Posterior cingulate gyrus (tissue), 11 donors: Measurements from ENCODE around the gene COPA.
A peak's percentile ranks its signal among the peaks of the same experiment; 100 is the strongest.
"Not testable (repeated sequence)": the region's sequence is repeated elsewhere in the genome, so short reads cannot be mapped to it uniquely, and the experiment has no call there.

Experiments
- DNase-seq, 10 donors: peaks; one replicate each; pipeline versions ENCODE4 v3.0.0 to v3.0.0-alpha.2; 2020 to 2021; ENCODE audit warnings: mixed read lengths in 3 of 10
- intact Hi-C: fragments of 100-400 bp; cut with DNase I; formaldehyde crosslinking; loops from one replicate; pipeline ENCODE4 v1.15.1; 2023

COPA gene

GRCh38 chr1:160338580-160338979 is 4.5 kb downstream of the COPA start:
- no peak for DNase-seq
- intact Hi-C loops: no loop called here

DNA sequence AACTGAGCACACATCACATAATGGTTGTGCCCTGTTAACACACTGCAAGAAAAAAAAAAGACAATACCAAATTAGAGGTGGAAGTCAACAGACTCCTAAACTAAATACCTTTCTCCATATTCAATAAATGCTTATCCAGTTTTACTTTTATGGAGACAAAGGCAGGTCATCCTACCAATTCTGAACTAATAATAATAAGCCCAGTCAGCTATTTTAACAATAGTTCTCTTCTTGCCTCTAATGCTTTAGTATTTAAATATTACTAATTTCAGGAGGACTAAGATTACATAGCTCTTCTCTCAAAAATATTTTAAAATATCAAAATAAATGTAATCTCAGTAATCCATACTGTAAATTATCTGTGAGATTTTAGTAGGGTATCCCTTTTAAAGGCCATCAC is 10.5 kb downstream of the COPA start:
- intact Hi-C loops: no loop called here
- no peak for DNase-seq

DNA sequence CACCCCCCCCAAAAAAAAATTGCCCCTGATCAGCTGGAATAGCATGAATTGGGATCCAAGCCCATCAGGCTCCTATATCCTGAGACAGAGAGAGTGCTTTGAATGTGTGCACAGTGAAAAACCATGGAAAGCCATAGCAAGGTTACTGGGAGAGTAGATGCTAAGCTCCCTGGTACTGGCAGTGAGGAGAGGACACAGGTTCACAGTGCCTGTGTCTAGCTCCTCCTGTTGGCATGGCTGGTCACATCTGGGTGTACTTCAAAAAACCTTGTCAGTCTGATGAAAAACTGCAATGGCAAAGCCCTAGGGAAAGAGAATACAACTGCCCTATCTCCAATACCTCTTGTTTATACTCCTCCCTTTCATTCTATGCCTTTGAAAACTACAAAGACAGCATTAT is 12.9 kb downstream of the COPA start:
- no peak for DNase-seq
- intact Hi-C loops: no loop called here

DNA sequence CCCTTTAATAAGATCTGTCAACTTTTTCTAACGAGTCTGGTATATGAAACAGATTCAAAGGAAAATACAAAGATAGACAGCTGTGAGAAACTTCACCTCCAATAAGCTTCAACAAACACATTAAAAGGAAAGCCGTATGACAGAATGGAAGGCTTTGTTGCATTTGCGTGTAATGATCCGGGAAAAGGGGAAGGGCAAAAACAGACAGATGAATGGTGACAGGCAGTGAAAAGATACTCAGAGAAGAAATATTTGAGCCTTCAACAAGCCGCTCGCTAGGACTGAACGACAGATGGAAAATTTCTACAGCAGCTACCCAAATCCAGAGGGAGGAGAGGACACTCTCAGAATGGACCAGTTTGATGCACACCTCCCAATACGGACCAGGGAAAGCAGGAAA is 14.9 kb downstream of the COPA start:
- peak in 1 of 10 donors; percentile 16 for DNase-seq
- intact Hi-C loops: no loop called here

GRCh38 chr1:160326418-160326817 is 16.6 kb downstream of the COPA start:
- DNase-seq: no peak
- intact Hi-C loops: no loop called here

DNA sequence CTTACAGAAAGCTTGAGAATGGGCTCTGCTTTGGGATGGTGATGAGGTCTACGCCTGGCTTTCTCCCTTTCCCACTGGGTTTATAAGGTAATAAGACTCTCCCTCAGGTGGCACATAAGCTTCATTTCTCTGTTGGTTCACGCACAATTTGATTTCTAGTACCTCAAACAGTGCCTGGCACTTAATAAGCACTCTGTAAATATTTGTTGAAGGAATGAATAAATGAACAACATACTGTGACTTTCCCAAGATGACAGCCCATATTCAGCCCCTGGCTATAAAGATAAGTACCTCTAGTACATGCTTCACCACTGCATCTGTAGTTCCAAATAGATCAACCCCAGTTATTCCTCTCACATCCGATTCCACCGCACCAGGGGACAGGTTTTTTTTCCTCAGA is 17.8 kb downstream of the COPA start:
- DNase-seq: no peak
- intact Hi-C loops: no loop called here

GRCh38 chr1:160322831-160323230 is 20.2 kb downstream of the COPA start:
- intact Hi-C loops: no loop called here
- DNase-seq: no peak

DNA sequence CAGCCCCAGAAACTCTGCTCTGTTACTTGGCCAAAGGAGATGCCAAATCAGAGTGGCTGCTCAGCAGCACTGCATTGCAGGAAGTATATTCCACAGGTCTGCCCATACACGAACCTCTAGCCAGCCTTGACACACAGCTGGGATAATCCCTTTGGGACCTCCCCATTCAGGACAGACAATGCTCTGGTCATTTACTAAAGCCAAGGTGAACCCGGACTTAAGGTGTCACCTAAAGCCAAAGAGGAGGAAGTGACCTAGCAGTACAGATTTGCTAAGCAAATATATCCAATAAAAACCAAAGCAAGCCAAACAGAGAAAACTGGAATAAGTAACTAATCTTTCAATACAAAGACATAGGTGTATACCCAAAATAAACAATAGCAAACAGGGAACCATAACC is 27.7 kb downstream of the COPA start:
- intact Hi-C loops: no loop called here
- no peak for DNase-seq

- intact Hi-C loops: no loop called here
- no peak for DNase-seq
These were observed 33.5 kb downstream of the COPA start for GRCh38 chr1:160309571-160309970.

DNA sequence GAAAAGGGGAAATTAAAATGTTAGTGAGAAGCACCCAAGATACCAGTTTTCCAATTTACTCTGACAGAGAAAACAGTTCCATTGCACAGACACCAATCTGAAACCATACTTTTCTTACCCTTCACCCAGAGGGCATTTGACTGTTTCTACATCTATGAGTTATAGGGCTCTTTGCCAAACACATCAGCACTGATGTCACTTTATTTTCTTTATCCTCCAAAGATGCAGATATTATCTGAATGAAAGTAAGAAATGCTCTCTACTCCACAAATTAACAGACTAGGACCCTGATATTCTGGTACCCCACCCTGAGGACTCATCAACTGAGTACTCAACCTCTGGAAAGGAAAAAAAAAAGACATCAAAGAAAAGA is 33.9 kb downstream of the COPA start:
- intact Hi-C loops: no loop called here

DNA sequence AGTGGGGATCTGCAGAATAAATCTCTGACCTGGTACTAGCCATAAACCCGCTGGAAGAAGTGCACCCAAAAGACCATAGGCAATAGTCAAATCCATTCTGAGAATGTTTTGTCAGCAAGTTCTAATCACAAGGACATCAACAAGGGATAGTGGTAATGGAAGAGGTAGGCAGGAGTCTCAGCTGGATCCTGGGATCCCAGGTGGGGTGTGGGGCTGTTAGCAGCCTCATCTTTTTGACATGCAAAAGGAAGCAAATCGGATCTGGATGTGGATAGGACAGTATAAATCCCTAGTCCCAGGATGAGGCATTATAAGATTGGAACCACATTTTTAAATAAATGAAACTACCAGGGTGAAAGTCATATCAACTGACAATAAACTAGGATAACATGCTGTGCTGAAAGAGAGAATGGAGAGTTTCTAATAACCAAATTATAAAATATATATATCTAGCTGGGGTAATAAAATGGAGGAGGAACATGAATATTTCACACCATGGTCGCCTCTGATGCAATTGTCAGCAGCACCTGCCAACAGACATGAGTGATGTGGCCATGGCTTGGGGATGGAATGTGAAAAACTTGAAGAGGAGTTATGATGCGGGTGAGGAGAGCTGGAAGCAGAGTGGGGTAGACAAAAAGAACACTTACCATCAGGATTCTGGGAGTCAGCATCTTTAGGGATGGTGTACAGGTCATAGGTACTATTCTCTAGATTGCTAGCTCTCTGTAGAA is 34.4 kb downstream of the COPA start:
- no peak for DNase-seq
- intact Hi-C loops: no loop called here

More for the DNA sequence above, 33.9 kb downstream of the COPA start:
- DNase-seq: no peak

- intact Hi-C loops: no loop called here
- DNase-seq: no peak
These were observed 35.8 kb downstream of the COPA start for GRCh38 chr1:160307118-160307791.

DNA sequence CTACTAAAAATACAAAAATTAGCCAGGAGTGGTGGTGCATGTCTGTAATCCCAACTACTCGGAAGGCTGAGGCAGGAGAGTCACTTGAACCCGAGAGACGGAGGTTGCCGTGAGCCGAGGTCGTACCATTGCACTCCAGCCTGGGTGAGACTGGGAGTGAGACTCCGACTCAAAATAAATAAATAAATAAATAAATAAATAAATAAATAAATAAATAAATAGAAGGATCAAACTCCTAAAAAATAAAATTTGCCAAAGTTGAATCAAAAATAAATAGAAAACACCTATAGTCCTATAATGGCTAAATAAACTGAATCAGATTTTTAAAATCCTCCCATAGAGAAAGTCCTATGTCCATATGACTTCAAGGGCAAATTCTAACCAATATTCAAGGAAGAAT is 42.9 kb downstream of the COPA start:
- no peak for DNase-seq
- intact Hi-C loops: no loop called here

- intact Hi-C loops: loop anchor here (10.0 kb wide), 2 partner anchors 49 to 79 kb away; partner anchors contain the start of genes COPA and NCSTN
- DNase-seq: no peak
These were observed 47.0 kb downstream of the COPA start for GRCh38 chr1:160296036-160296435.

GRCh38 chr1:160293020-160293968 is 49.8 kb downstream of the COPA start:
- DNase-seq: no peak
- intact Hi-C loops: loop anchor here (10.0 kb wide), 2 partner anchors 52 to 82 kb away; partner anchors contain the start of genes COPA and NCSTN

- intact Hi-C loops: loop anchor here (10.0 kb wide), 2 partner anchors 53 to 83 kb away; partner anchors contain the start of genes COPA and NCSTN
- peak in 9 of 10 donors; percentile 41 to 95 (median 69) for DNase-seq
These were observed 51.5 kb downstream of the COPA start for GRCh38 chr1:160291248-160292220.

- intact Hi-C loops, DNase-seq: not testable (repeated sequence)
These were observed 55.3 kb downstream of the COPA start for GRCh38 chr1:160287769-160288168.

DNA sequence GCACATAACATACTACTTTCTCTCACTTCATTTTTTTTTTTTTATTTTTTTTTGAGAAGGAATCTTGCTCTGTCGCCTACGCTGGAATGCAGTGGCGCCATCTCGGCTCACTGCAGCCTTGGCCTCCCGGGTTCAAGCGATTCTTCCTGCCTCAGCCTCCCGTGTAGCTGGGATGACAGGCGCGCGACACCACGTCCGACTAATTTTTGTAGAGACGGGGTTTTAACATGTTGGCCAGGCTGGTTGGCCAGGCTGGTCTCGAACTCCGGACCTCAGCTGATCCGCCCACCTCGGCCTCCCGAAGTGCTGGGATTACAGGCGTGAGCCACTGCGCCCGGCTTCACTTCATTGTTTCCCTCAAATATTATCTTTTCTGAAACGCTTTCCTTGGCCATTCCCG is 57.5 kb downstream of the COPA start:
- intact Hi-C loops: loop anchor here (2.0 kb wide), 1 partner anchor 23 kb away; the partner anchor contains the start of gene DCAF8
- no peak for DNase-seq

GRCh38 chr1:160284782-160285344 is 58.2 kb downstream of the COPA start, which contains the start of gene PEX19:
Gene PEX19, minus strand, starts transcription at chr1:160285133. Its CDS starts 9 bp downstream, at chr1:160285124.
- intact Hi-C loops: loop anchor here (2.0 kb wide), 1 partner anchor 22 kb away; the partner anchor contains the start of gene DCAF8

More at GRCh38 chr1:160284782-160285344, 58.2 kb downstream of the COPA start, which contains the start of gene PEX19:
- peak; percentile 94 to 99 (median 96) for DNase-seq
